Neural progenitor cell (in vitro differentiated cells): ENCODE measurements around the gene CASP7. TPM values are rescaled to one million over a fixed set of nuclear protein-coding genes. Genes with fewer than 3 reads are reported as not detected.

Experiments used
- DNase-seq: peaks from one replicate; pipeline ENCODE4 v3.0.0-alpha.2; 2016; ENCODE audit warnings: low spot score
- H2AFZ ChIP-seq: fragments of 200-600 bp; sonication (generic); replicated peaks from 2 replicates; pipeline ENCODE4 v1.6.1; 2016; ENCODE audit warnings: antibody characterized with exemption
- H3F3A ChIP-seq: fragments of 200-600 bp; sonication (generic); 2 replicates; pipeline ENCODE4 v1.6.1; 2016; ENCODE audit warnings: antibody characterized with exemption, low read depth
- H3K27ac ChIP-seq: fragments of 200-600 bp; sonication (generic); 2 replicates; pipeline ENCODE4 v1.5.1; 2016; ENCODE audit warnings: mild to moderate bottlenecking
- H3K27me3 ChIP-seq: fragments of 200-600 bp; sonication (generic); 2 replicates; pipeline ENCODE4 v1.6.1; 2016; ENCODE audit warnings: mild to moderate bottlenecking, moderate library complexity
- H3K36me3 ChIP-seq: fragments of 200-600 bp; sonication (generic); 2 replicates; pipeline ENCODE4 v1.5.1; 2016
- H3K4me1 ChIP-seq: fragments of 200-600 bp; sonication (generic); 2 replicates; pipeline ENCODE4 v1.6.1; 2016; ENCODE audit warnings: mixed run types
- H3K4me2 ChIP-seq: fragments of 200-600 bp; sonication (generic); 2 replicates; pipeline ENCODE4 v1.6.1; 2016
- H3K4me3 ChIP-seq: fragments of 200-600 bp; sonication (generic); 2 replicates; pipeline ENCODE4 v1.5.1; 2016
- H3K79me2 ChIP-seq: fragments of 200-600 bp; sonication (generic); 2 replicates; pipeline ENCODE4 v1.6.1; 2016; ENCODE audit warnings: low read depth
- H3K9ac ChIP-seq: fragments of 200-600 bp; sonication (generic); 2 replicates; pipeline ENCODE4 v1.6.1; 2016
- H3K9me3 ChIP-seq: fragments of 200-600 bp; sonication (generic); 2 replicates; pipeline ENCODE4 v1.5.1; 2016; ENCODE audit warnings: low read depth
- H4K20me1 ChIP-seq: fragments of 200-600 bp; sonication (generic); 2 replicates; pipeline ENCODE4 v1.6.1; 2016; ENCODE audit warnings: low read depth
- H3K27ac Mint-ChIP-seq: 3 replicates; pipeline ENCODE4 v1.8.0; 2021; ENCODE audit warnings: mixed read lengths
- H3K27me3 Mint-ChIP-seq: 2 replicates; pipeline ENCODE4 v1.8.0; 2022; ENCODE audit warnings: low read depth, mild to moderate bottlenecking, inconsistent platforms, moderate library complexity, mixed read lengths; ENCODE audit not compliant: insufficient read depth
- H3K36me3 Mint-ChIP-seq: 3 replicates; pipeline ENCODE4 v1.8.0; 2021; ENCODE audit warnings: mixed read lengths
- H3K4me1 Mint-ChIP-seq: 3 replicates; pipeline ENCODE4 v1.8.0; 2021; ENCODE audit warnings: mixed read lengths
- H3K4me3 Mint-ChIP-seq: 3 replicates; pipeline ENCODE4 v1.8.0; 2021; ENCODE audit warnings: mild to moderate bottlenecking, moderate library complexity, mixed read lengths
- H3K9me3 Mint-ChIP-seq: 3 replicates; pipeline ENCODE4 v1.8.0; 2020; ENCODE audit warnings: mixed read lengths
- CTCF ChIP-seq: fragments of 200-600 bp; sonication (generic); IDR thresholded peaks from 2 replicates; pipeline ENCODE4 v1.5.1; 2017; ENCODE audit warnings: antibody characterized with exemption, mild to moderate bottlenecking
- EZH2 ChIP-seq: fragments of 200-600 bp; sonication (generic); IDR thresholded peaks from 2 replicates; pipeline ENCODE4 v1.6.1; 2017; ENCODE audit warnings: antibody characterized with exemption, mild to moderate bottlenecking, moderate library complexity
- EZH2phosphoT487 ChIP-seq: fragments of 200-600 bp; sonication (generic); IDR thresholded peaks from 2 replicates; pipeline ENCODE4 v1.6.1; 2017; ENCODE audit warnings: antibody characterized with exemption
- total RNA-seq: library from RNA; depleted of rRNA; stranded (reverse); fragments of >200 nt; gene quantifications from 2 replicates; pipeline ENCODE4 v1.2.3, GENCODE V29; 2015; ENCODE audit warnings: low replicate concordance

The CASP7 gene
- total RNA-seq, 1 donor from 2014 or later, result 18.9 TPM

- peaks cover 7% of the 10 kb centered on the region for H3K4me1 ChIP-seq
- H3K4me3 Mint-ChIP-seq, result no peak within 1 kb of the TSS
- DNase-seq, result no peak
- no peaks in the 10 kb centered on the region for H3K9me3 Mint-ChIP-seq
- no peak within 1 kb of the TSS for H3K27ac Mint-ChIP-seq
- no peak for TF ChIP-seq CTCF
- TF ChIP-seq EZH2phosphoT487, result no peak
- TF ChIP-seq EZH2, result no peak
- H3K36me3 ChIP-seq, result no peaks in the 10 kb centered on the region
- H3K27me3 Mint-ChIP-seq, result peaks cover 2% of the 10 kb centered on the region
- H3K4me2 ChIP-seq, result no peak within 1 kb of the TSS
- H3K9ac ChIP-seq, result no peak within 1 kb of the TSS
- no peak within 1 kb of the TSS for H3K27ac ChIP-seq
- H3K9me3 ChIP-seq, result no peaks in the 10 kb centered on the region
- H4K20me1 ChIP-seq, result no peaks in the 10 kb centered on the region
- H3F3A ChIP-seq, result no peaks in the 10 kb centered on the region
- no peaks in the 10 kb centered on the region for H3K27me3 ChIP-seq
- H3K4me1 Mint-ChIP-seq, result no peaks in the 10 kb centered on the region
- H3K79me2 ChIP-seq, result no peaks in the 10 kb centered on the region
- peak within 1 kb of the TSS; percentile 54 for H2AFZ ChIP-seq
- no peak within 1 kb of the TSS for H3K4me3 ChIP-seq
- H3K36me3 Mint-ChIP-seq, result no peaks in the 10 kb centered on the region
Observed at GRCh38 chr10:113663908-113664307, 15.8 kb upstream of the CASP7 start, which contains the start of gene NRAP. Gene NRAP, minus strand, starts transcription at chr10:113664041. Its CDS starts 159 bp downstream, at chr10:113663882.

- no peak overlapping the region for H3K4me3 Mint-ChIP-seq
- H3K9ac ChIP-seq, result no peak overlapping the region
- no peak overlapping the region for H3K27ac Mint-ChIP-seq
- H3K4me1 ChIP-seq, result peaks cover 7% of the 10 kb centered on the region
- no peaks in the 10 kb centered on the region for H3K79me2 ChIP-seq
- peaks cover 2% of the 10 kb centered on the region for H3K9me3 ChIP-seq
- no peaks in the 10 kb centered on the region for H3K36me3 ChIP-seq
- no peaks in the 10 kb centered on the region for H3K27me3 ChIP-seq
- no peaks in the 10 kb centered on the region for H3F3A ChIP-seq
- H3K4me3 ChIP-seq, result no peak overlapping the region
- no peak overlapping the region for H3K4me2 ChIP-seq
- H3K4me1 Mint-ChIP-seq, result no peaks in the 10 kb centered on the region
- TF ChIP-seq CTCF (no peak), EZH2phosphoT487 (no peak), EZH2 (no peak)
- no peaks in the 10 kb centered on the region for H4K20me1 ChIP-seq
- no peak for DNase-seq
- no peaks in the 10 kb centered on the region for H3K36me3 Mint-ChIP-seq
- H3K9me3 Mint-ChIP-seq, result peaks cover 4% of the 10 kb centered on the region
- no peak overlapping the region for H3K27ac ChIP-seq
- H2AFZ ChIP-seq, result peak overlapping the region; percentile 89
- peaks cover 2% of the 10 kb centered on the region for H3K27me3 Mint-ChIP-seq
Observed at GRCh38 chr10:113665352-113665751, 14.4 kb upstream of the CASP7 start.

- peaks cover 7% of the 10 kb centered on the region for H3K4me1 ChIP-seq
- Mint-ChIP-seq H3K9me3 (peaks cover 9% of the 10 kb centered on the region), H3K4me1 (no peaks in the 10 kb centered on the region), H3K27me3 (peaks cover 2% of the 10 kb centered on the region), H3K36me3 (no peaks in the 10 kb centered on the region), H3K27ac (no peak overlapping the region), H3K4me3 (no peak overlapping the region)
- H3K9ac ChIP-seq, result no peak overlapping the region
- H3K27me3 ChIP-seq, result no peaks in the 10 kb centered on the region
- no peaks in the 10 kb centered on the region for H3K79me2 ChIP-seq
- H3K4me3 ChIP-seq, result no peak overlapping the region
- peaks cover 5% of the 10 kb centered on the region for H3K9me3 ChIP-seq
- peak overlapping the region; percentile 89 for H2AFZ ChIP-seq
- no peaks in the 10 kb centered on the region for H4K20me1 ChIP-seq
- no peak overlapping the region for H3K4me2 ChIP-seq
- H3K36me3 ChIP-seq, result no peaks in the 10 kb centered on the region
- no peaks in the 10 kb centered on the region for H3F3A ChIP-seq
- TF ChIP-seq EZH2phosphoT487 (no peak), CTCF (no peak), EZH2 (no peak)
- H3K27ac ChIP-seq, result no peak overlapping the region
- peak; percentile 53 for DNase-seq
Observed at GRCh38 chr10:113665806-113666354, 13.8 kb upstream of the CASP7 start.
